HG02642 (cell line): ENCODE results near the gene ZNF628.
A peak's percentile ranks its signal among the peaks of the same experiment; 100 is the strongest.

Source experiments
- ATAC-seq: cut with Tn5 transposase; IDR thresholded peaks from one replicate; pipeline ENCODE4 v1.9.1; 2021; ENCODE audit warnings: mild to moderate bottlenecking; ENCODE audit not compliant: unreplicated experiment, poor library complexity

ZNF628 gene

DNA sequence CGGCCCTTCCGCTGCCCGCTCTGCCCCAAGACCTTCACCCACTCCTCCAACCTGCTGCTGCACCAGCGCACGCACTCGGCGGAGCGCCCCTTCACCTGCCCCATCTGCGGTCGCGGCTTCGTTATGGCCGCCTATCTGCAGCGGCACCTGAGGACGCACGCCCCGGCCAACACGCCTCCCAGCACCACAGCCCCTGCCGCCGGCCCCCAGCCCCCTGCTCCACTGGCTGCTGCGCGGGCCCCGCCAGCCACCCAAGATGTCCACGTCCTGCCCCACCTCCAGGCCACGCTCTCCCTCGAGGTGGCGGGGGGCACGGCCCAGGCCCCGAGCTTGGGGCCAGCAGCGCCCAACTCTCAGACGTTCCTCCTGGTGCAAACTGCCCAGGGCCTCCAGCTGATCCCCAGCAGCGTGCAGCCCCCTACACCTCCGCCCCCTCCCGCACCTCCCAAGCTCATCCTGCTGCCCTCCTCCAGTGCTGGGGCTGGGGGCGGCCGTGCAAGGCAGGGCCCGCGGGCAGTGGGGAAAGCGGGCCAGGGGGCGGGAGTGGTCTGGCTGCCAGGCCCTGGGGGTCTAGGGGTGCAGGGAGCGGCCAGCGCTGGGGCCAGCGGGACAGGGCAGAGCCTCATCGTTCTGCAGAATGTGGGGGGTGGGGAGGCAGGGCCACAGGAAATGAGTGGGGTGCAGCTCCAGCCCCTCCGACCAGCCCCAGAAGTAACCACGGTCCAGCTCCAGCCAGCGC, 6.7 kb downstream of the ZNF628 start:
- no peak for ATAC-seq

DNA sequence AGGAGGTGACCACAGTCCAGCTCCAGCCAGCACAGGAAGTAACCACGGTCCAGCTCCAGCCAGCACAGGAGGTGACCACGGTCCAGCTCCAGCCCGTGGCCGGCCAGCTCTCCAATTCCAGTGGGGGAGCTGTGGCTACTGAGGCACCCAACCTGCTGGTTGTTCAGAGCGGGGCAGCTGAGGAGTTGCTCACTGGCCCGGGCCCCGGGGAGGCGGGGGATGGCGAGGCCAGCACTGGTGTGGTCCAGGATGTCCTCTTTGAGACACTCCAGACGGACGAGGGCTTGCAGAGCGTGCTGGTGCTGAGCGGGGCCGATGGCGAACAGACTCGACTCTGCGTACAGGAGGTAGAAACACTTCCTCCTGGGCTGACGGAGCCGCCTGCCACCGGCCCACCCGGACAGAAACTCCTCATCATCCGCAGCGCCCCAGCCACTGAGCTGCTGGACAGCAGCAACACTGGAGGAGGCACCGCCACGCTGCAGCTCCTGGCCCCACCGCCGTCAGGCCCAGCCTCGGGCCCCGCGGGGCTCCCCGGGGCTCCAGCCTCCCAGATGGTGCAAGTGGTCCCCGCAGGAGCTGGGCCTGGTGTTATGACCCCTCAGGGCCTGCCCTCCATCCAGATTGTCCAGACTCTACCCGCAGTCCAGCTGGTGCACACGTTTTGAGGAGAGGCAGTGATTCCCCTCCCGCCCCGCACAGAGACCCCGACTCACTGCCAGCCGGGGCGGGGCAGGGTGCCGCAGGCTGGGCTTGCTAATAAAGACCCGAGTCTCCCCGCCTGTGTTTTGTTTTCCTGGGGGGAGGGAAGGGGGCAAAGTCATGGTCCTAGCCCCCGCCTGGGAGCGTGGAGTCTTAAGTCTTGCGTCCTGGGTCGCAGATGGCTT, 7.5 kb downstream of the ZNF628 start:
- no peak for ATAC-seq

DNA sequence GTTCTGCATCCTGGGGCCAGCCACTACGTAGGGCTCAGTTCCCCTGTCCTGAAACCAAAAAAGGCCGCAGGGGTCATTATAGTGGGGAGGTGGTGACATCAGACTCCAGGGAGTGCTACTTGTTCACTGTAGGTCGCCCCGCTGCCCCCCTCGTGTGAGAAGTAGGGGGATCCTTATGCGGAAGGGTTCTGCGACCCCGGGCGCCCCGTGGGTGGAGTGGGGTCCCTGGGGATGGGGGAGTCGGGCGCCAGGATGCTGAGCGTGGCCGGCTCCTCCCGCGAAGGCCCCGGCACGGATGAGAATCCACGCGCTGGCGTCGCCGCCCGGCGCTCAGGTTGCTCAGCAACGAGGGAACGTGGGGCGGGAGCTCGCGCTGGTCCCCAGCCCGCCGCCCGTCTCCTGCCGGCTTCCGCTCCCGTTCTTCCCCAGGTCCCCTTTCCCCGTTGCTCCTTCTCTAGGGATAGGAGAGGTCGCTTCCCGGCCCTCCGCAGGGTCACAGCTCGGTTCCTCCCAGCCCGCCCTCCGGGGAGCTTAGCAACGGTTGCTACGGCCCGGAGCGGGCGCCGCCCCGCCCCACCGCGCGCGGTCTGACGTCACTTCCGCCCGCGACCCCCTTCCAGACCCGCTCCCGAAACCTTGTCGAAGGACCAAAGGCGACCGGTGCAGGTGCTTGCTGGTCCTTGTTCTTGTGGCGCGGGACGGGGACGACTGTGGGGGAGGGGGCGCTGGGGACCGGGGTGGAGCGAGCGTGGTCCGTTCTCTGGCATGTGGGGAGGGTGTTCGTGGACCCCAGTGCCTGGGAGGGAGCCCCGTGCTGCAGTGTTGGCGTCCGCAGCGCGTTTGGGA, 8.4 kb downstream of the ZNF628 start, which contains the start of gene NAT14:
NAT14 (plus strand) TSS at position 596 of the 846 bp plus-strand sequence. CDS start 521 bp downstream, outside the sequence.
- ATAC-seq: peak; percentile 67

DNA sequence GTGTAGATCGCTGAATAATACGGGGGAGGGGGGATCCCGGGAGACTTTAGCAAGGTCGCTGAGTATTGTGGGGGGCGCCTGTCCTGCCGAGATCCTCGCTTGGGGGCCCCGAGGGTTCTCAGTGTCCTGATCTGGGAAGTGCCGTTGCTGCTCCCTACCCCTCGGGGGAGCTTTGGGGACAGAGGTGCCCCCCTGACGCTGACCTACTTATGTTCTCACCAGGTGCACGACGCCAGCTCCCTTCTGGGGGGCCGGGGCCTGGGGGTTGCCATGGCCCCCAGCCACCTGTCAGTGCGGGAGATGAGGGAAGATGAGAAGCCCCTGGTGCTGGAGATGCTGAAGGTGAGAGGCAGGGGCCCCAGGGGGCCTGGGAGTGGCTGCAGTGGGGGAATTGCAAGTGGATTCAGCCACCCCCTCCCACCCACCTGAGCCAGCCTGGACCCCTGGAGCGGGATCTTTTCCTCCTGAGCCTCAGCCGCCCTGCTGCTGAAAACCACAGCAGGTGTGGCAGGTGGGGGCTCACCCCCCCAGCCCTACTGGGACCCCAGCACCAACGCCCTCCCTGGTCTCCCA, 9.1 kb downstream of the ZNF628 start:
- ATAC-seq: no peak

DNA sequence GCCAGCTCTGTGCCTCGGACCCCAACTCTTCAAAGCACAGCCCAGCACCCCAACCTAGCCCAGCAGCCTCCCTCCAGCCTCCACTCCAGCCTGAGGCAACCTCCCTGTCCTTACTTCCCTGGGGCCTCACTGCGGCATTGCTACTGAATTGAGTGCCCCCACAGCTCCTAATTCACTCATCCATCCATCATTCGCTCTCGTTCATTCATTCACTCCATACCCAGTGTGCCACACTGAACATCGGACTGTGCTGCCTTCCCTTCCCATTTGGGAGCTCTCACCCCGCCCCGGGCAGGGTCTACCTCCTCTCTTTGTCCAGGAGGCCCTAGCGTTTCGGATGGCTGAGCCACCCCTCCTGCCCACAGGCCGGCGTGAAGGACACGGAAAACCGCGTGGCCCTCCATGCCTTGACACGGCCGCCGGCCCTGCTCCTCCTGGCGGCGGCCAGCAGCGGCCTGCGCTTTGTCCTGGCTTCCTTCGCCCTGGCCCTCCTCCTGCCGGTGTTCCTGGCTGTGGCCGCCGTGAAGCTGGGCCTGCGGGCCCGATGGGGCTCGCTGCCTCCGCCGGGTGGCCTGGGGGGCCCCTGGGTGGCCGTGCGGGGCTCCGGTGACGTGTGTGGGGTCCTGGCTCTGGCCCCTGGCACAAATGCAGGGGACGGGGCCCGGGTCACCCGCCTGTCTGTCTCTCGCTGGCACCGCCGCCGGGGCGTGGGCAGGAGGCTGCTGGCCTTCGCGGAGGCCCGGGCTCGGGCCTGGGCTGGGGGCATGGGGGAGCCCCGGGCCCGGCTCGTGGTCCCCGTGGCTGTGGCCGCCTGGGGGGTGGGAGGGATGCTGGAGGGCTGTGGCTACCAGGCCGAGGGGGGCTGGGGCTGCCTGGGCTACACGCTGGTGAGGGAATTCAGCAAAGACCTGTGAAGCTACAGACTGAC, 9.9 kb downstream of the ZNF628 start:
- no peak for ATAC-seq

DNA sequence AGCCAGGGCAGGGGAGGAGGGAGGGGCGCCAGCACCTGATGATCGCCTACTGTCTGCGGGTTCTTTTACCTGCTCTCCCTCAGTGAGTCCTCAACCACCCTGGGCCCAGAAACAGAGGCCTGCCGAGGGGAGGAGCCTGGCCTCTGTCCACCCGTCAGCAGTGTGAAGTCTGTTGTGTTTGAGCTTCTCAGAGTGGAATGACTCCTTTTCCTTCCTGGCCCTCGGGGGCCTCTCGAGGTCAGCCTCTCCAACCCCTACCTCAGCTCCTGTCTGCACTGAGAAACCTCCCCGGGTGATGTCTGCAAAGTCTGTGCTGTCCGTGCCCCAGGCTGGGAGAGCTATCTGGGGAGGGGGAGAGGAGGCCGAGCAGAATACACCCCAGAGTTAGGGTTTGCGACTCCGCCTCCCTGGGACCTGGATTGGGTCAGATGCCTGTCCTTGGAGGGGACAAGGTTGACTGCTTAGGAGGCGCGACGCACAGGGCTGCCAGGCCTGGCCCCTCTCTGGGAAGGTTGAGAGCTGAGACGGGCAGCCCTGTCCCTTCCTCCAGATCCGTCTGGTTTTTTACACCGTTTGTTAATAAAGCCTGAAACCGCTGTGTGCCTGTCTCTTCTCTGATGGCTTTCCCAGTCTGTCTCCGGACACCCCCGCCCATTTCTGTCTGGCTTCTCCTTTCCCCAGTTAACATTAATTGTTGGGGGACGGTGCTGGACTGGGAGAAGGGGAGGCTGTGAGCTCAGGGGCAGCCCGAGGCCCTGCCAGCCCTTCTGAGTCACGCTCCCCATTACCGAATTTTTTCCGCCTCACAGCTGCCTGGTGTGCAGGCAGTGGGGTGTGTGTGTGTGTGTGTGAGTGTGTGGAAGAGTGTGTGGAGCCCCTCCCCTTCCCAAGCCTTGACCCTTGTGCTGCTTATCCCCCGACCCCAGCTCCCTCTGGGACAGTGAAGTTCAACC, 10.8 kb downstream of the ZNF628 start:
- ATAC-seq: no peak

GRCh38 chr19:55487924-55488687, 11.7 kb downstream of the ZNF628 start, which contains the start of gene SSC5D:
SSC5D (plus strand) TSS chr19:55488436; CDS start chr19:55488590, 154 bp downstream.
- ATAC-seq: no peak

DNA sequence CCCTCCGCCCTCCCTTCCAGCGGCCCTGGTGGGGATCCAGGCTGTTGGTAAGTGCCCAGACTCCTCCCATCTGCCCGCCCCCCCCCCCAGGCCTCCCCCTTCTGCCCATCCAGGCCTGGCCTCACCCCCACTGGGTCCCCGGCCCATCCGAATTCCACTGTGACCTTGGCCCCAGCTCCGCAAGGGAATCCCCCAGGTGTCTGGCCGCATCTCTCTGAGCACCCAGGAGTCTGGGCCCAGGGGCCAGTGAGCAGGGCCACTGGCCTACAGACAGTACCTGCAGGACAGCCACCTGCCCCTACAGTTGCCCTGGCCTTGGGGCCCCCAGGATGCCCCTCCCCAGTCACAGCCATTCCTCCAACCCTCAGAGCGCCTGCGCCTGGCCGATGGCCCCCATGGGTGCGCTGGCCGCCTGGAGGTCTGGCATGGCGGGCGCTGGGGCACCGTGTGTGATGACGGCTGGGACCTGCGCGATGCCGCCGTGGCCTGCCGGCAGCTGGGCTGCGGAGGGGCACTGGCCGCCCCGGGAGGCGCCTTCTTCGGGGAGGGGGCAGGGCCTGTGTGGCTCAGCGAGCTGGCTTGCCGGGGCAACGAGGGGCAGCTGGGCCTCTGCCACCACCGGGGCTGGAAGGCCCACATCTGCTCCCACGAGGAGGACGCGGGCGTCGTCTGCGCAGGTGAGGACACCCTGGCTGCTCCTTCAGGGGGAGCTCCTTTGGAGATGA, 12.7 kb downstream of the ZNF628 start:
- ATAC-seq: no peak

DNA sequence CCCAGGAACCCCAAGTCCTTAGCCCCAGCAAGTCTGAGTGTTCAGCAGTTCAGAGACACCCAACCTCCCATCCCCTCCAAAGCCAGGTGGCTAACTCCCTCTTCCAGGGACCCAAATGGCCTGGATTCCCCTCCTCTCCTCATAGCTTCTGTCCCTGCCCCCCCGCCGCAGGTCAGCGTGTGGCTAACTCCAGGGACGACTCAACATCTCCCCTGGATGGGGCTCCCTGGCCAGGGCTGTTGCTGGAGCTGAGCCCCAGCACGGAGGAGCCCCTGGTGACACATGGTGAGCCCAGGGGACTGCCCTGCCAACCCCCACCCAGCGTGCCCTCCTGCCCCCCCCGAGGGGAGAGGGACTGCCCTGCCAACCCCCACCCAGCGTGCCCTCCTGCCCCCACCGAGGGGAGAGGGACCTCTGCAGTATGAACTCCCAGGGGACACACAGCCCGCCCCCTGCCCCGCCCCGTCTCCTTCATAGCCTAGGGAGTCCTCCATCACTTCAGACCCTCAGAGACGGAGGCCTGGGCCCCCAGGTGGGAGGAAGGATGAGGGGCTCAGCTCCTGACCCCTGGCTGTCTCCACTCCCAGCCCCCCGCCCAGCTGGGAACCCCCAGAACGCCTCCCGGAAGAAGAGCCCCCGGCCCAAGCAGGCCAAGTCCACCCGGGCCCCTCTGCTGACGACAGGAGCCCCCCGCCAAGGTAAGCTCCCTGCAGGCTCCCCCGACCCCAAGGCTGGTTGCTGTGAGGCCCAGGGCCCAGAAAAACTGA, 13.5 kb downstream of the ZNF628 start:
- no peak for ATAC-seq

DNA sequence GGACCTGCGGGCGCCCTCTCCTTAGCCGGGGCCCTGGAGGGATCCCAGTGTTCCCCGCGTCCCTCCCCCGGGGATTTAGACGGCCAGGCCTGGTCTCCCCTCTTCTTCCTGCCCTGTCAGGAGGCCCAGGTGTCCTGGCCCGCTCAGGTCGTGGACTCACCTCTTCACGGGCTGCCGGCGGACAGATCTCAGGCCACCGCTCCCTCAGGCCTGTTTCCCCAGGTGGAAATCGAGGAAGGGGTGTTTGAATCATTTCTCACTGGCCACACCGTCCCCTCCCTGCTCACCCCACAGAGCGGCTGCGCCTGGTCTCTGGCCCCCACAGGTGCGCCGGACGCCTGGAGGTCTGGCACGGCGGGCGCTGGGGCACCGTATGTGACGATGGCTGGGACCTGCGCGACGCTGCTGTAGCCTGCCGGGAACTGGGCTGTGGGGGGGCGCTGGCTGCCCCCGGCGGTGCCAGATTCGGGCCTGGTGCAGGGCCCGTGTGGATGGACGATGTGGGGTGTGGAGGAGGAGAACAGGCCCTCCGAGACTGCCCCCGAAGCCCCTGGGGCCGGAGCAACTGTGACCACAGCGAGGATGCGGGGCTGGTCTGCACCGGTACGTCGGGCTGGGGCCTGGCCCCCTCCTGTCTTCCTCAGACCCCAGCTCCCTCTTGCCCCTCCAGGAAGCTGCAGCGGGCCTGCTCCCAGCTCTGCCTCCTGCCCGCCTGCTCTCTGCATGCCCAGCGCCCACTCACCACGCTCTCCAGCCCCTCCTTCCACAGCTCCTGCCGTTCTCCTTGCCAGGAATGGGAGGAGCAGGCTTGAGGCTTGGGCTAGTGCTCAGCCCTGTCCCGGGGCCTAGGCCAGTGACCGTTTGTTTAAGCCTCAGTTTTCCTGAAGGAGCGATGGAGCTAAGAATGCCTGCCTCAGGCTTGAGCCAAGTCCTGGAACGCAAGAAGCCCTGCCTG, 14.3 kb downstream of the ZNF628 start:
- ATAC-seq: no peak

GRCh38 chr19:55491546-55492360, 15.3 kb downstream of the ZNF628 start:
- ATAC-seq: no peak

- no peak for ATAC-seq
These were observed 16.0 kb downstream of the ZNF628 start for GRCh38 chr19:55492362-55492944.

DNA sequence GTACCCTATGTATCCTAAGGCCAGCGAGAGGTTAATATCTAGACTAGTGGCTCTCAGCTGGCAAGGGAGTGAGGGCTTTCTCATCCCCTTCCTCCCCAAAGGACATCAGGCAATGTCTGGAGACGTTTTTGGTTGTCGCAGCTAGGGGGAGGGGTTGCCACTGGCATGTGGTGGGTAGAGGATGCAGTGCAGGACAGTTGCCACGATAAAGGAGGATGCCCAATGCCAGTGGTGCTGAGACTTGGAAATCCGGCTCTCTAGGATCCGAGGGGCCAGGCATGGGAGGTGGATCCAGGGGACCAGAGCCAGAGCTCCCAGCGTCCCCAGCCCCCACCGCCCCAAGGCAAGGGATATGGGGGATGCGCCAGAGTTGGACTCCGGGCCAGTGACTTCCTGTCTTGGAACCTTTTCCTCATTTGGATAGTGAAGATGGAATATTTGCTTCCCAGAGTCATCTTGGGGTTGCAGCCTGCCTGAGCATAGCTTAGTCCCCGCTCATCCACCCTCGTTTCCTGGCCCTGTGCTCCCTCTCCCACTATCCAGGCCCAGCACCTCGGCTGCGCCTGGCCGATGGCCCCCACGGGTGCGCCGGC, 16.7 kb downstream of the ZNF628 start:
- no peak for ATAC-seq
